GM18526 (cell line): Measurements from ENCODE around the gene KRT76.

Source experiments
- POLR2A ChIP-seq: IDR thresholded peaks from 3 replicates; pipeline ENCODE4 v1.6.1; 2011; ENCODE audit not compliant: insufficient read length; ENCODE audit errors: extremely low read depth

KRT76 gene

GRCh38 chr12:52815676-52816588 lies 38.8 kb upstream of the KRT76 start:
- TF ChIP-seq POLR2A, result no peak

GRCh38 chr12:52815161-52815560 lies 38.0 kb upstream of the KRT76 start:
- no peak for TF ChIP-seq POLR2A

GRCh38 chr12:52814710-52815155 lies 37.6 kb upstream of the KRT76 start:
- no peak for TF ChIP-seq POLR2A

GRCh38 chr12:52813885-52814709 lies 37.0 kb upstream of the KRT76 start, which contains the start of gene KRT4:
Gene KRT4 (minus strand): TSS chr12:52814116. CDS start chr12:52814058, 58 bp downstream.
- no peak for TF ChIP-seq POLR2A

GRCh38 chr12:52813203-52813819 lies 36.2 kb upstream of the KRT76 start:
- no peak for TF ChIP-seq POLR2A

- TF ChIP-seq POLR2A, result no peak
These were observed 35.6 kb upstream of the KRT76 start for GRCh38 chr12:52812749-52813148.

- no peak for TF ChIP-seq POLR2A
These were observed 34.9 kb upstream of the KRT76 start for GRCh38 chr12:52812073-52812400.

GRCh38 chr12:52811191-52812072 lies 34.3 kb upstream of the KRT76 start:
- no peak for TF ChIP-seq POLR2A

- TF ChIP-seq POLR2A, result no peak
These were observed 33.4 kb upstream of the KRT76 start for GRCh38 chr12:52810554-52810953.

- TF ChIP-seq POLR2A, result no peak
These were observed 32.0 kb upstream of the KRT76 start for GRCh38 chr12:52809166-52809565.

GRCh38 chr12:52808573-52809160 lies 31.5 kb upstream of the KRT76 start:
- no peak for TF ChIP-seq POLR2A

- no peak for TF ChIP-seq POLR2A
These were observed 30.7 kb upstream of the KRT76 start for GRCh38 chr12:52807544-52808470.
